HCT116 (cell line): ENCODE results near the gene CERS6. TPM values are rescaled to one million over a fixed set of nuclear protein-coding genes. Genes with fewer than 3 reads are reported as not detected.

ENCODE experiments used
- ATAC-seq: fragments of 200-7000 bp; cut with Tn5 transposase; 2 replicates; pipeline ENCODE4 v1.9.1; 2020; ENCODE audit warnings: mild to moderate bottlenecking, moderate library complexity
- BruUV-seq: library from RNA; stranded (reverse); fragments of 400-500 nt; replicated peaks from 2 replicates; lab custom pipeline; 2021; lab: Mats Ljungman, UMichigan
- CTCF ChIA-PET: fragments of 300-600 bp; sonication (Branson Sonifier 250); formaldehyde crosslinking; loops from one replicate; lab custom pipeline; 2021; ENCODE audit warnings: antibody characterized with exemption; lab: Charles Lee
- POLR2A ChIA-PET: fragments of 300-600, 350-600 bp; sonication (Branson Sonifier 250); formaldehyde crosslinking; loops from one replicate; lab custom pipeline; 2021; ENCODE audit warnings: antibody characterized with exemption; lab: Charles Lee
- RAD21 ChIA-PET, 2 experiments: fragments of 300-600 bp; sonication (Branson Sonifier 250); formaldehyde crosslinking; loops; one replicate each; lab custom pipeline; 2023; ENCODE audit warnings: low total read pairs in 2 of 2; ENCODE audit not compliant: uncharacterized antibody in 2 of 2, unreplicated experiment in 2 of 2, low non-redundant PET in 1 of 2; lab: Charles Lee
- DNase-seq: peaks from one replicate; pipeline ENCODE4 v3.0.0-alpha.2; 2010; ENCODE audit warnings: low read depth, low spot score
- H2AFZ ChIP-seq: fragments of 200-600 bp; shearing (Covaris generic), sonication (generic); 2 replicates; pipeline ENCODE4 v1.6.1; 2017; ENCODE audit warnings: low read depth, mixed run types, mixed read lengths, antibody characterized with exemption, low read length; ENCODE audit not compliant: poor library complexity, severe bottlenecking
- H3K27ac ChIP-seq: 2 replicates; pipeline ENCODE4 v1.5.1; 2012; ENCODE audit warnings: low read depth, low read length
- H3K27me3 ChIP-seq: fragments of 200-600 bp; sonication (generic); 2 replicates; pipeline ENCODE4 v1.6.1; 2016; ENCODE audit warnings: mixed run types, low read length, mixed read lengths; ENCODE audit not compliant: insufficient read depth
- H3K36me3 ChIP-seq, 2 experiments: fragments of 200-500 bp in 1 of 2; fragments of 200-600 bp in 1 of 2; sonication (Bioruptor generic) in 1 of 2; sonication (generic) in 1 of 2; 2 replicates each; pipeline versions ENCODE4 v1.5.1 to v1.6.1; 2014 to 2016; ENCODE audit warnings: low read length in 2 of 2, inconsistent platforms in 1 of 2, mixed read lengths in 1 of 2, mixed run types in 1 of 2; ENCODE audit not compliant: insufficient read depth in 2 of 2, control insufficient read depth in 1 of 2
- H3K4me1 ChIP-seq, 2 experiments: fragments of 200-600 bp in 1 of 2; sonication (generic) in 1 of 2; 2 replicates each; pipeline versions ENCODE4 v1.5.1 to v1.6.1; 2012 to 2017; ENCODE audit warnings: low read length in 2 of 2, inconsistent platforms in 1 of 2, mild to moderate bottlenecking in 1 of 2, mixed read lengths in 1 of 2, mixed run types in 1 of 2, moderate library complexity in 1 of 2; ENCODE audit not compliant: insufficient read depth in 2 of 2, control insufficient read depth in 1 of 2
- H3K4me2 ChIP-seq: fragments of 200-600 bp; sonication (generic); 2 replicates; pipeline ENCODE4 v1.6.1; 2017; ENCODE audit warnings: mixed run types, low read length, mixed read lengths
- H3K4me3 ChIP-seq, 2 experiments: fragments of 200-600 bp in 1 of 2; sonication (generic) in 1 of 2; replicated peaks in 1 of 2; 2 replicates each; pipeline ENCODE4 v1.5.1; 2011 to 2016; ENCODE audit warnings: low read length in 2 of 2, control low read depth in 1 of 2, low read depth in 1 of 2, mild to moderate bottlenecking in 1 of 2, mixed read lengths in 1 of 2, mixed run types in 1 of 2
- H3K79me2 ChIP-seq: fragments of 200-600 bp; sonication (generic); 2 replicates; pipeline ENCODE4 v1.6.1; 2017; ENCODE audit warnings: mild to moderate bottlenecking, mixed run types, low read length, moderate library complexity, mixed read lengths; ENCODE audit not compliant: insufficient read depth
- H3K9ac ChIP-seq: fragments of 200-600 bp; sonication (generic); 2 replicates; pipeline ENCODE4 v1.6.1; 2016; ENCODE audit warnings: low read length, mixed read lengths
- H3K9me2 ChIP-seq: fragments of 200-600 bp; sonication (generic), shearing (Covaris generic); 2 replicates; pipeline ENCODE4 v1.6.1; 2017; ENCODE audit warnings: mixed run types, mild to moderate bottlenecking, moderate library complexity; ENCODE audit not compliant: insufficient read depth
- H3K9me3 ChIP-seq, 2 experiments: fragments of 200-500 bp in 1 of 2; fragments of 200-600 bp in 1 of 2; sonication (Bioruptor generic) in 1 of 2; sonication (generic) in 1 of 2; 2 replicates each; pipeline ENCODE4 v1.6.1; 2014 to 2017; ENCODE audit warnings: low read length in 2 of 2, mixed read lengths in 2 of 2, inconsistent platforms in 1 of 2, low read depth in 1 of 2, mild to moderate bottlenecking in 1 of 2, mixed run types in 1 of 2, moderate library complexity in 1 of 2; ENCODE audit not compliant: control insufficient read depth in 1 of 2, insufficient read depth in 1 of 2
- H4K20me1 ChIP-seq: fragments of 200-600 bp; sonication (generic), shearing (Covaris generic); 2 replicates; pipeline ENCODE4 v1.6.1; 2017; ENCODE audit warnings: mixed run types, mild to moderate bottlenecking, moderate library complexity; ENCODE audit not compliant: insufficient read depth
- CBX3 ChIP-seq: IDR thresholded peaks from 2 replicates; pipeline ENCODE4 v1.6.1; 2012; ENCODE audit warnings: low read depth
- CEBPB ChIP-seq: IDR thresholded peaks from 2 replicates; pipeline ENCODE4 v1.6.1; 2012; ENCODE audit warnings: low read depth
- EGR1 ChIP-seq: IDR thresholded peaks from 2 replicates; pipeline ENCODE4 v1.6.1; 2012; ENCODE audit warnings: low read depth
- FOSL1 ChIP-seq: IDR thresholded peaks from 2 replicates; pipeline ENCODE4 v1.6.1; 2012; ENCODE audit warnings: low read depth
- POLR2A ChIP-seq: IDR thresholded peaks from 2 replicates; pipeline ENCODE4 v1.7.0; 2011; ENCODE audit warnings: borderline replicate concordance; ENCODE audit not compliant: insufficient read depth, insufficient read length; ENCODE audit errors: extremely low read depth
- POLR2AphosphoS5 ChIP-seq: IDR thresholded peaks from 2 replicates; pipeline ENCODE4 v1.6.1; 2011; ENCODE audit warnings: mild to moderate bottlenecking, low read depth, low read length, moderate library complexity
- SIN3A ChIP-seq: IDR thresholded peaks from 2 replicates; pipeline ENCODE4 v1.6.1; 2012; ENCODE audit warnings: low read depth
- TCF7L2 ChIP-seq: IDR thresholded peaks from 2 replicates; pipeline ENCODE4 v1.7.0; 2011; ENCODE audit warnings: borderline replicate concordance, inconsistent platforms; ENCODE audit not compliant: insufficient read depth, insufficient read length; ENCODE audit errors: extremely low read depth
- YY1 ChIP-seq: IDR thresholded peaks from 2 replicates; pipeline ENCODE4 v1.6.1; 2011; ENCODE audit warnings: low read length, low read depth, moderate library complexity, mild to moderate bottlenecking; ENCODE audit not compliant: insufficient replicate concordance; ENCODE audit errors: extremely low read depth
- intact Hi-C: fragments of 100-400 bp; cut with micrococcal nuclease; formaldehyde crosslinking; loops from 2 replicates; pipeline ENCODE4 v1.10.0; 2022
- total RNA-seq: library from RNA; stranded (reverse); gene quantifications from one replicate; pipeline ENCODE4 v1.2.1, GENCODE V29; 2021; ENCODE audit not compliant: unreplicated experiment
- TF ChIP-seq, protein P1 (sequence below): IDR thresholded peaks from 2 replicates; pipeline ENCODE4 v1.6.1; 2012
- TF ChIP-seq, protein P2 (sequence below): IDR thresholded peaks from 2 replicates; pipeline ENCODE4 v1.6.1; 2011; ENCODE audit warnings: mild to moderate bottlenecking, low read length, moderate library complexity; ENCODE audit not compliant: insufficient replicate concordance; ENCODE audit errors: extremely low read depth
- TF ChIP-seq, protein P3 (sequence below), 3 experiments: fragments of 200-600 bp in 1 of 3; sonication (generic) in 1 of 3; IDR thresholded peaks in 2 of 3; conservative IDR thresholded peaks in 1 of 3; 2 replicates each; pipeline ENCODE4 v1.5.1; 2012 to 2017; ENCODE audit warnings: low read depth in 2 of 3, low read length in 2 of 3, antibody characterized with exemption in 1 of 3, borderline replicate concordance in 1 of 3, control low read depth in 1 of 3, mild to moderate bottlenecking in 1 of 3, mixed read lengths in 1 of 3, mixed run types in 1 of 3, moderate library complexity in 1 of 3; ENCODE audit not compliant: insufficient read depth in 1 of 3
- TF ChIP-seq, protein P4 (sequence below): IDR thresholded peaks from 2 replicates; pipeline ENCODE4 v1.6.1; 2012; ENCODE audit warnings: low read depth

CERS6 gene
- total RNA-seq, 1 experiment from 2014 or later, result 37.0 TPM

DNA sequence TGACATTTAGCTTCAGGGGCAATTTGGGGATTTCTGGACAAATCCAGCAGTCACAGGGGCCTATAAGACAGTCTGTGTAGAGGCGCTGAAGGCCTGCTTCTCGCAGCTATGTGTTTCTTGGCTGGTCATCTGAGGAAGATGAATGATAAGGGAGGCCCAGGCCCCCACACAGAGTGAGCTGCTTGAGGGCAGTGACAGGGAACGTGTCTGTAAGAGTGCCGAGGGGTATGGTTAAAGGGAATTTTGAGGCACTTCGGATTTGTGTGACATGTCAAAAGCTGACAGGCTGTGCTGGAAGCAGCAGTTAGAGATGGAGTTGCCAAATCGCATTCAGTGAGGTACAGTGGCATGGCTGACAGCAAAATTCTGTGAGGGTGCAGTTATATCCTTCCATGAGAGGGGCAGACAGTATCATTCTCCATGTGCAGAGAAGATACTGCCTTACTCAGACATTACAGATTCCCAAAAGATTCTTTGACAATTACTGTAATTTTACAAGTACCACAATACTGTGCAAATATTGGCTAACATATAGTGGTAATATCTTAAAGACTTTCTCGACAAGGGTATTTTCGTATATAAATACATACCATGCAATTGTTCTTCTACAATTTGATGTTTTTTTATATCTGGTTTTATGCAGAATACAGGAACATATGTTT is 74.0 kb downstream of the CERS6 start:
- Histone ChIP-seq H3K4me1 (no peaks in the 10 kb centered on the region), H2AFZ (no peak overlapping the region), H3K27me3 (no peaks in the 10 kb centered on the region), H4K20me1 (no peaks in the 10 kb centered on the region), H3K4me3 (no peak overlapping the region), H3K36me3 (no peaks in the 10 kb centered on the region), H3K79me2 (peaks cover 78% of the 10 kb centered on the region), H3K9ac (no peak overlapping the region), H3K4me2 (no peak overlapping the region), H3K9me2 (no peaks in the 10 kb centered on the region), H3K27ac (no peak overlapping the region), H3K9me3 (no peaks in the 10 kb centered on the region)
- RAD21 ChIA-PET, result no interaction called here
- CTCF ChIA-PET, result no interaction called here
- TF ChIP-seq FOSL1 (no peak), YY1 (no peak), POLR2A (no peak), EGR1 (no peak), SIN3A (no peak), TCF7L2 (no peak), POLR2AphosphoS5 (no peak), CBX3 (no peak), CEBPB (no peak)
- TF ChIP-seq, protein P1, sequence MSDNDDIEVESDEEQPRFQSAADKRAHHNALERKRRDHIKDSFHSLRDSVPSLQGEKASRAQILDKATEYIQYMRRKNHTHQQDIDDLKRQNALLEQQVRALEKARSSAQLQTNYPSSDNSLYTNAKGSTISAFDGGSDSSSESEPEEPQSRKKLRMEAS, result no peak
- TF ChIP-seq, protein P2, sequence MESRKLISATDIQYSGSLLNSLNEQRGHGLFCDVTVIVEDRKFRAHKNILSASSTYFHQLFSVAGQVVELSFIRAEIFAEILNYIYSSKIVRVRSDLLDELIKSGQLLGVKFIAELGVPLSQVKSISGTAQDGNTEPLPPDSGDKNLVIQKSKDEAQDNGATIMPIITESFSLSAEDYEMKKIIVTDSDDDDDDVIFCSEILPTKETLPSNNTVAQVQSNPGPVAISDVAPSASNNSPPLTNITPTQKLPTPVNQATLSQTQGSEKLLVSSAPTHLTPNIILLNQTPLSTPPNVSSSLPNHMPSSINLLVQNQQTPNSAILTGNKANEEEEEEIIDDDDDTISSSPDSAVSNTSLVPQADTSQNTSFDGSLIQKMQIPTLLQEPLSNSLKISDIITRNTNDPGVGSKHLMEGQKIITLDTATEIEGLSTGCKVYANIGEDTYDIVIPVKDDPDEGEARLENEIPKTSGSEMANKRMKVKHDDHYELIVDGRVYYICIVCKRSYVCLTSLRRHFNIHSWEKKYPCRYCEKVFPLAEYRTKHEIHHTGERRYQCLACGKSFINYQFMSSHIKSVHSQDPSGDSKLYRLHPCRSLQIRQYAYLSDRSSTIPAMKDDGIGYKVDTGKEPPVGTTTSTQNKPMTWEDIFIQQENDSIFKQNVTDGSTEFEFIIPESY, result no peak
- TF ChIP-seq, protein P3, sequence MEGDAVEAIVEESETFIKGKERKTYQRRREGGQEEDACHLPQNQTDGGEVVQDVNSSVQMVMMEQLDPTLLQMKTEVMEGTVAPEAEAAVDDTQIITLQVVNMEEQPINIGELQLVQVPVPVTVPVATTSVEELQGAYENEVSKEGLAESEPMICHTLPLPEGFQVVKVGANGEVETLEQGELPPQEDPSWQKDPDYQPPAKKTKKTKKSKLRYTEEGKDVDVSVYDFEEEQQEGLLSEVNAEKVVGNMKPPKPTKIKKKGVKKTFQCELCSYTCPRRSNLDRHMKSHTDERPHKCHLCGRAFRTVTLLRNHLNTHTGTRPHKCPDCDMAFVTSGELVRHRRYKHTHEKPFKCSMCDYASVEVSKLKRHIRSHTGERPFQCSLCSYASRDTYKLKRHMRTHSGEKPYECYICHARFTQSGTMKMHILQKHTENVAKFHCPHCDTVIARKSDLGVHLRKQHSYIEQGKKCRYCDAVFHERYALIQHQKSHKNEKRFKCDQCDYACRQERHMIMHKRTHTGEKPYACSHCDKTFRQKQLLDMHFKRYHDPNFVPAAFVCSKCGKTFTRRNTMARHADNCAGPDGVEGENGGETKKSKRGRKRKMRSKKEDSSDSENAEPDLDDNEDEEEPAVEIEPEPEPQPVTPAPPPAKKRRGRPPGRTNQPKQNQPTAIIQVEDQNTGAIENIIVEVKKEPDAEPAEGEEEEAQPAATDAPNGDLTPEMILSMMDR (IDR thresholded peaks at IDR 0.05 in 2 of 3, conservative IDR thresholded peaks at IDR 0.05 in 1 of 3; ENCODE audit: borderline replicate concordance in 1 of 3, insufficient read depth in 1 of 3, low read depth in 2 of 3, low read length in 2 of 3), result no peak
- TF ChIP-seq, protein P4, sequence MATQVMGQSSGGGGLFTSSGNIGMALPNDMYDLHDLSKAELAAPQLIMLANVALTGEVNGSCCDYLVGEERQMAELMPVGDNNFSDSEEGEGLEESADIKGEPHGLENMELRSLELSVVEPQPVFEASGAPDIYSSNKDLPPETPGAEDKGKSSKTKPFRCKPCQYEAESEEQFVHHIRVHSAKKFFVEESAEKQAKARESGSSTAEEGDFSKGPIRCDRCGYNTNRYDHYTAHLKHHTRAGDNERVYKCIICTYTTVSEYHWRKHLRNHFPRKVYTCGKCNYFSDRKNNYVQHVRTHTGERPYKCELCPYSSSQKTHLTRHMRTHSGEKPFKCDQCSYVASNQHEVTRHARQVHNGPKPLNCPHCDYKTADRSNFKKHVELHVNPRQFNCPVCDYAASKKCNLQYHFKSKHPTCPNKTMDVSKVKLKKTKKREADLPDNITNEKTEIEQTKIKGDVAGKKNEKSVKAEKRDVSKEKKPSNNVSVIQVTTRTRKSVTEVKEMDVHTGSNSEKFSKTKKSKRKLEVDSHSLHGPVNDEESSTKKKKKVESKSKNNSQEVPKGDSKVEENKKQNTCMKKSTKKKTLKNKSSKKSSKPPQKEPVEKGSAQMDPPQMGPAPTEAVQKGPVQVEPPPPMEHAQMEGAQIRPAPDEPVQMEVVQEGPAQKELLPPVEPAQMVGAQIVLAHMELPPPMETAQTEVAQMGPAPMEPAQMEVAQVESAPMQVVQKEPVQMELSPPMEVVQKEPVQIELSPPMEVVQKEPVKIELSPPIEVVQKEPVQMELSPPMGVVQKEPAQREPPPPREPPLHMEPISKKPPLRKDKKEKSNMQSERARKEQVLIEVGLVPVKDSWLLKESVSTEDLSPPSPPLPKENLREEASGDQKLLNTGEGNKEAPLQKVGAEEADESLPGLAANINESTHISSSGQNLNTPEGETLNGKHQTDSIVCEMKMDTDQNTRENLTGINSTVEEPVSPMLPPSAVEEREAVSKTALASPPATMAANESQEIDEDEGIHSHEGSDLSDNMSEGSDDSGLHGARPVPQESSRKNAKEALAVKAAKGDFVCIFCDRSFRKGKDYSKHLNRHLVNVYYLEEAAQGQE, result no peak
- no peak for ATAC-seq
- POLR2A ChIA-PET, result interaction anchor here (0.5 kb wide), 1 partner anchor 823 kb away, joined by 4 read pairs; no protein-coding TSS in a partner anchor
- intact Hi-C loops, result no loop called here
- no peak for DNase-seq
- BruUV-seq, result no TSS peak
